Fibroblast of peridontal ligament (primary cell): ENCODE measurements around the gene NEK9.
"Not testable (repeated sequence)": the region's sequence is repeated elsewhere in the genome, so short reads cannot be mapped to it uniquely, and the experiment has no call there.

Experiments
- DNase-seq: peaks from one replicate; pipeline ENCODE4 v3.0.0-alpha.2; 2010; ENCODE audit errors: extremely low read depth

NEK9 gene

DNA sequence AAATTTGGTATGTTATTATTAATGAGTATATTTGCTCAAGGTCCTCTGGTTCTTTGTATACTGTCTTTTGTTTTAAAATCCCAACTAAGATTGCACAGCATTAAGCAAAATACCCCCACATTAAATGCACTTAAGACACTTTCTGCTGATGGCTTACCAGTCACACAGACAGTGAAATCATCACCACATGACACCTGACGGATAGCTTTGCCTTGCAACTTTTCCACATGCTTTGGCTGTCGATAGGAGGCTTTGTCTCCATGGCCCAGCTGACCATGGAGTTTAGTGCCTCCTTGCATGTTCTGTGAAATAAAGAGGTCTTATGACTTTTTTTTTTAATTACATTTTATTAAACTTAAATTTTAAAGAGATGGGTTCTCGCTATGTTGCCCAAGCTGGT, 19.7 kb downstream of the NEK9 start:
- DNase-seq = no peak

DNA sequence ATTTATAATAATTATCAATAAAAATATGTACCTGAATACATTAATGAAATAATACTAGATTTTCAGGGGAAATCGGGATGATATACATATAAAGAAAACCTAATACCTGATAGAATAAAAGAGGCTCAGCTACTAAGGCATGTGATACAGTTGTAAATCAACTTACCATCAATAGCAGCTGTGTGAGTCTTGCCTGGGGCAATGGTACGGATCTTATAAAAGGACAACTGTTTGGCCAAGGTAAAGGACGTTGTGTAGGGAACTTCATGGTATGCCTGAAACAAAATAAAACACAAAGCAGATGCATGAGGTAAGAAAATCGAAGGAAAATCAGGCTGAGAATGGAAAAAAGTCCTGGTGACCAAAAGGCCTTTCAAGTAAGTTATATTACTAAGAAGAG, 25.4 kb downstream of the NEK9 start:
- no peak for DNase-seq

- DNase-seq = no peak
These were observed 28.2 kb downstream of the NEK9 start for GRCh38 chr14:75098682-75099081.

- no peak for DNase-seq
These were observed 28.6 kb downstream of the NEK9 start for GRCh38 chr14:75098212-75098611.

- DNase-seq = no peak
These were observed 29.9 kb downstream of the NEK9 start for GRCh38 chr14:75096959-75097358.

DNA sequence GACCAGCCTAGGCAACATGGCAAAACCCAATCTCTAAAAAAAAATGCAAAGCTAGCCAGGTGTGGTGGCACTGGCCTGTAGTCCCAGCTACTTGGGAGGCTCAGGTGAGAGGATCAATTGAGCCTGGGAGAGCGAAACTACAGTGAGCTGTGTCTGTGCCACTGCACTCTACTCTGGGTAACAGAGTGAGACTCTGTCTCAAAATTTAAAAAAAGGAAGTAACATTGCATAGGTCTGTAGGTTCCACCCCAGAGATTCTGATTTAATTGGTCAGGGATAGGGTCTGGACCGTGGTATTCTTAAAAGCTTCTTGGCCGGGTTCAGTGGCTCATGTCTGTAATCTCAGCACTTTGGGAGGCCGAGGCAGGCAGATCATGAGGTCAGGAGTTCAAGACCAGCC, 31.2 kb downstream of the NEK9 start:
- DNase-seq = no peak

GRCh38 chr14:75094896-75095295, 32.0 kb downstream of the NEK9 start:
- peak; percentile 93 for DNase-seq

DNA sequence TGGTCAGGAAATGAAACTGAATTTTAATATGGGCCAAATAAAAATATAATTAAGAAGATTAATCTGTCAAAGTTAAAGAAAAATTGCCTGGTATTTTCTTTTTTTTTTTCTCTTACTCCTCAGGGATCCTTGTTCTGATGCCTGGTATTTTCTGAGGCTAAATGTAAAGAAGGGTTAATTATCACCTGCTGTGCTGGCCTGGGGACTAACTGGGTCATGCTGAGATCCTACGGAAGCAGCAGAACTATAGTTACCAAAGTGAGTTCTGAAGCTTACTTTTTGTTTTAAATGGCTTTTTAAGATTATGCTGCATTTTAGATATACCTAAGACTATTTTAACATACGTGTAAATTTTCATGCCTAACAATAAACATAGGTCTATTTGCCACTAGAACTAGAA, 34.1 kb downstream of the NEK9 start:
- no peak for DNase-seq

- no peak for DNase-seq
These were observed 35.6 kb downstream of the NEK9 start for GRCh38 chr14:75091251-75091650.

- peak; percentile 8 for DNase-seq
These were observed 36.5 kb downstream of the NEK9 start for GRCh38 chr14:75090353-75090752.

GRCh38 chr14:75088566-75089373, 38.1 kb downstream of the NEK9 start:
- peak; percentile 80 for DNase-seq

- DNase-seq = no peak
These were observed 38.7 kb downstream of the NEK9 start for GRCh38 chr14:75088153-75088552.

DNA sequence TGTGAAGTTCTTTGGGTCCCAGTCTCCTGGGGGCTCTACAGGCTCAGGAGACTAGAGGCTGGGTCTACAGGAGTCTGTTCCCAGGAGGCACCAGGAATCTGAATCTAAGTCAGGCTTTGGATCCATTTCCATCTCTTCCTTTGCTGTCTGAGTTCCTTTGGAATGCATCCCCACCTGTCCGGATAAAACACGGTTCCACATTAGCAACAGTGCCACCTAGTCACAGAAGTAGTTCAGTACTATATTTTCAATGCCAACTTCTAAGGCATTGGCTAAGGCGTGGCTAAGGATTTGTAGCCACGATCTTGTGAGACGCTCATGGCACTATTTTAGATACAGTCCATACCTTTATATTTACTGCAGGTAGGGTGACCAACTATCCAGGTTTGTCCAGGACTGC, 42.3 kb downstream of the NEK9 start:
- no peak for DNase-seq

DNA sequence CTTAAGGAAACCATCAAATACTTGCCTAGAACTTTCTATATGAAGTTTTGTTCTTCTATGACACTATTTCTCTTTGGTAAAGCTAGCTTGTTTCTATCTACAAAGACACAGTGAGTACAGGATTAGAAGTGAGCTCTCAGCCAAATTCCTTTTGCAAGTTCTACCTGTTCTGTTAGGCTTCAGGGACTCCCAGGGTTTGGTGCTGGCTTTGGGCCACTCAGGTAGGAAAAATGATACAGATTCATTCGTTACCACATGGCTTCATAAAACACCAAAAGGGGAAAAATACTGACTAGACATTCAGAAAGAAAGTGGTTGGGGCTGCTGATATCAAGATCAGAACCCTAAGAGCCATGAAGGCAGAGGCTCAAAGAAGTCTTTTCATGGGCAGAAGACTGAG, 43.6 kb downstream of the NEK9 start:
- DNase-seq = no peak

DNA sequence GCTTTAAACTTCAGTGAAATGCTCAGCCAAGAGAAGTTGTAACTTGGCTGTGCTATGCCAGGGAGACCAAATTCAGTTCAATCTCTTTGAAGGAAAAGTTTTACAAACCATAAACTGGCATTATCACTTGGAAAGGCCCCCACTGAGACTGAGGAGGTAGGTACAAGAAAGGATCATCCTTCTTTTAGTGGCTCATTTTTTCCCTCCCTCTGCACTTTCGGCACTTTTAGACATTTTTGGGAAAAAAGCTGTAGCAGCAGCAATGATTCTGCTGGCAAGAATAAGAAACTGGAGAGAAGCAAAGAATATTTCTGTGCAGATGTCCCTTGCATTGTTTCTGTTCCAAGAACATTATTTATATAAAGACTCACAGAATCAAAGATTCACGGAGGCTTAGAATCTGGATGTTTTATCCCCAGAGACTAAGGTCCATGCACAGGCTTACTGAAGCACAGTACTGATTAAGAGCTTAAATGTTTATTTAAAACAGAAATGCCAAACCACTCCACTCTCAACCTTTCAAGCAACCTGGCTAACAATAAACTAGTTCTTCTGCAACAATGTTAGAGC, 45.1 kb downstream of the NEK9 start:
- peak; percentile 69 for DNase-seq

DNA sequence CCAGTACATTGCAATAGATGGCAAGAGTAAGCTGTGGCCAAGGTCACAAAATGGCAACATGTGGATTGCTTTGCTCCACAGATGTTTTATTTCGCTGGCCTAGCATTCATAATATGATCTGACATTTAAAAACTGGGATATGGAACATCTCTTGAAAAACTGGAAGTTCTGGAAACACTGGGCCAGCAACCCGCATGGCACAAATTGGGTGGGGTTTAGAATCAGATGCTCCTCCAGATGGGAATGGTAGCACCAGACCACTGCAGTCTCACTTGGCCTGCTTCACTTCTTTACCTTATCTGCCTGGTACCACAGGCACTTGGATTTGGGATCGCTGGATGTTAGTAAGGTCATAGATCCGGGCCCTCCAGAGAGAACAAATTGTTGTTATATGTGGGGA, 47.3 kb downstream of the NEK9 start:
- DNase-seq = no peak

- DNase-seq = no peak
These were observed 49.1 kb downstream of the NEK9 start for GRCh38 chr14:75077794-75078193.

GRCh38 chr14:75070383-75070782, 56.5 kb downstream of the NEK9 start:
- DNase-seq = no peak

DNA sequence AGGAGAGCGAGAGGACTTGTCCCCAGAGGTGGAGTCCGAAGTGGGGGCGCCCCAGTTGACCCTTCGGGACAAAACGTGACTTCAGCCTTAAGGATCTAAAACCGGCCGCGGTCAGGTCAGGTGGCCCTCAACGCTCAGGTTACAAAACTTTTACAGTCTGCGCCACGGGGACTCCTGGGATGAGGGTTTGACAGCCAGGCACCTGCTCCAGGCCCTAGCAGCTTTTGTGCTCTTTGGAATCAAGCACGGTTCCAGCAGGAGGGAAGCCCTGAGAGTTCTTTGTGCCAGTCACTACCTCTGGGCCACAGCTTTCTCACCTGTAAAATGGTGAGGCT, 57.1 kb downstream of the NEK9 start:
- no peak for DNase-seq

GRCh38 chr14:75069121-75069810, 57.6 kb downstream of the NEK9 start, which contains the start of gene ZC2HC1C:
Gene ZC2HC1C, plus strand, starts transcription at chr14:75069641. Its CDS starts 933 bp downstream, at chr14:75070574.
- DNase-seq = peak; percentile 82

DNA sequence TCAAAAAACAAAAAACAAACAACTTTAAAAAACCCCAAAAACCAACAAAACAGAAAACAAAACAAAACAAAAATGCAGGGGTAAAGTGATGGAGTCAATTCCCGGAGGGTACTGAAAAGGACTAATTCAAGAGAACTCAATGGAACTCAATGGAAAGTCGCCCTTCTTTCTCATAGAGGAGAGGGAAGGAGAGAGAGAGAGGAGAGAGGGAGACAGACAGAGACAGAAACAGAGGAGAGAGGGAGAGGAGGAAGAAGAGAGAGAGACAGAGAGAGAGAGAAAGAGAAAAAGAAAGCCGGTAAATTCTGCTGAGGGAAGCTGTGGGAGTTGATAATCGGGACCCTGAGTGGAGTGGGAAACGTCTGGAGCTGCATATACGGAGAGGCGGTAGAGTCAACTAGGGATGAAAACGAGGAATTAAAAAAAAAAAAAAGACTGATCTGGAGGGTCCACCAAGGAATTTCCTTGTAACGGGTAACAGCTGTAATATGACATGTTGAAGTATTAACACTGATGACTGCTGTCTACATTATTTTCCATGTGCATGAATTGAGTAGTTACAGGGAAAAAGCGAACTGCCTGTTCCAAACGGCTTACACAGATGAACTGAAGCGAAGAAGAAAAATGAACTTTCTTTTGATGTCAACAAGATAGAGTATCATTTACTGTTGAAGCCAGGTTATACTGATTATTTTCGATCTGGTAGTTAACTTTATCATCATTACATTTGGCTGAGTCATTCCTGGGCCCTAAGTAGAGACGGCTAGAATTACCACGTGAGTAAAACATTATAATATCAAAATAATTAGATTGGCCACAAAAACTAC, 58.3 kb downstream of the NEK9 start:
- DNase-seq = peak; percentile 75

DNA sequence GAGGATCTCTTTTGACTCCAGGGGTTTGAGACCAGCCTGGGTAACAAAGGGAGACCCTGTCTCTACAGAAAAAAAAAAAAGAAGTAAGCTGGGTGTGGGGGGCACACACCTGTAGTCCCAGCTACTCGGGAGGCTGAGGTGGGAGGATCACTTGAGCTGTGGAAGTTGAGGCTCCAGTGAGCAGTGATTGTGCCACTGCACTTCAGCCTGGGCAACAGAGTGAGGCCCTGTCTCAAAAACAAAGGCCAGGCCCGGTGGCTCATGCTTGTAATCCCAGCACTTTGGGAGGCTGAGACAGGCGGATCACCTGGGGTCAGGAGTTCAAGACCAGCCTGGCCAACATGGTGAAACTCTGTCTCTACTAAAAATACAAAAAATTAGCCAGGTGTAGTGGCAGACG, 59.1 kb downstream of the NEK9 start:
- not testable (repeated sequence) for DNase-seq
